Measurements from ENCODE around the gene COA1.

GRCh38 chr7:43650457-43651052 is 78.8 kb downstream of the COA1 start:
- TF ChIP-seq CTCF (conservative IDR thresholded peaks at IDR 0.05) (no peak), EZH2 (IDR thresholded peaks at IDR 0.05; ENCODE audit: low read depth) (no peak)
